Coronary artery (tissue), 2 donors: ENCODE measurements around the gene CADM1.

Source experiments
- DNase-seq: peaks from one replicate; pipeline ENCODE4 v3.0.0-alpha.2; 2017; ENCODE audit warnings: low spot score
- H3K27ac ChIP-seq, 2 donors: fragments of 200-600 bp; sonication (generic); one replicate each; pipeline ENCODE4 v1.5.1; 2016 to 2019
- H3K4me3 ChIP-seq: fragments of 200-600 bp; sonication (generic); 2 replicates; pipeline ENCODE4 v1.5.1; 2016; ENCODE audit warnings: mild to moderate bottlenecking, moderate library complexity
- TF ChIP-seq, protein P1 (sequence below): fragments of 200-600 bp; sonication (generic); IDR thresholded peaks from one replicate; pipeline ENCODE4 v1.5.1; 2019; ENCODE audit warnings: antibody characterized with exemption

The CADM1 gene

DNA sequence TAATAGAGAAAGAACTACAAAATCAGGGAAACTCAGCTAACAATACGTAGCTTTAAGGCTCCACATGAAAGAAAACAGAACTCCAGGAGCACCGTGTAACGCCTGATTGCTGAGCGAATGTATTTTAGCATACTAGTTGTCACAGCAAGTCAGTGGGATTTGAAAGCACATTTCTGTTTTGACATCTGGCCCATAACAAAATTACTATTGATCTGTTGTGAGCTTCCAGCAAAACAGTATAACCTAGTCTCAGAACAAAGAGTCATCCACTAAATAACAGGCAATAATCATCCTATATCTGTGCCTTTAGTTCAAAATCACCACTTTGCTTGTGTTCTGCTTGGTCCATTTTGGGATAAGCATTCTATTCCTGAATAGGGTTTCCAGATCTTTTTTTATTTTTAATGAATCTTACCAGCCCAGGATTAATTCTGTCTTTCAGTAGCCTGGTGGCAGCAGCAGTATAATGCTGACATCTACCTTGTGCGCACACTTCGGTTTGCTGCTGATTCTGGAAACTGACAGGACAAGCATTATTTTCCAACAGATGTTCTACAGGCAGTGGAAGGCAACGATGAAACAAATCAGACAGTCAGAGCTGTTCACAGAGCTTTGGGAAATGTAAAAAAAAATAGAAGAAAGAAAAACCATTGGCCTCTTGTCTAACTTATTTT is 66.2 kb downstream of the CADM1 start:
- TF ChIP-seq, protein P1, sequence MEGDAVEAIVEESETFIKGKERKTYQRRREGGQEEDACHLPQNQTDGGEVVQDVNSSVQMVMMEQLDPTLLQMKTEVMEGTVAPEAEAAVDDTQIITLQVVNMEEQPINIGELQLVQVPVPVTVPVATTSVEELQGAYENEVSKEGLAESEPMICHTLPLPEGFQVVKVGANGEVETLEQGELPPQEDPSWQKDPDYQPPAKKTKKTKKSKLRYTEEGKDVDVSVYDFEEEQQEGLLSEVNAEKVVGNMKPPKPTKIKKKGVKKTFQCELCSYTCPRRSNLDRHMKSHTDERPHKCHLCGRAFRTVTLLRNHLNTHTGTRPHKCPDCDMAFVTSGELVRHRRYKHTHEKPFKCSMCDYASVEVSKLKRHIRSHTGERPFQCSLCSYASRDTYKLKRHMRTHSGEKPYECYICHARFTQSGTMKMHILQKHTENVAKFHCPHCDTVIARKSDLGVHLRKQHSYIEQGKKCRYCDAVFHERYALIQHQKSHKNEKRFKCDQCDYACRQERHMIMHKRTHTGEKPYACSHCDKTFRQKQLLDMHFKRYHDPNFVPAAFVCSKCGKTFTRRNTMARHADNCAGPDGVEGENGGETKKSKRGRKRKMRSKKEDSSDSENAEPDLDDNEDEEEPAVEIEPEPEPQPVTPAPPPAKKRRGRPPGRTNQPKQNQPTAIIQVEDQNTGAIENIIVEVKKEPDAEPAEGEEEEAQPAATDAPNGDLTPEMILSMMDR = no peak
- Histone ChIP-seq H3K4me3 (no peak overlapping the region), H3K27ac (no peak overlapping the region)
- no peak for DNase-seq

DNA sequence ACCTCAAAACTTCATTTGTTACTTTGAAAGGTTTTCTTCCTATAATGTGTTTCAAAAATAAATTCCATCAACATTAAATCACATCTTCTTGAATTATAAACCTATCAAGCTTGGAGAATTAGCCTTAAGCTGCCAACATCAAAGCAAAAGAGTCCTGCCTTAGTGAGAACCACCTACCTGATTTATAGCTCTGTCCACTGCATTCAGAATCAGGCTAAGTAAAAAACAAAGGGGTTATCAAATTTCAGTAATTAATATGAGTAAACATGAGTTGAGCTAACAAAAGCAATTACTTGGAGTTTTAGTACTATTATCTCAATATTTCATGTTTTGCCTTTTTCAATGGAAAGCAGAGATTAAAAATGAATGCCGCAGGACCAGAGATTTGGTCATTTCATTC is 73.9 kb downstream of the CADM1 start:
- no peak overlapping the region for H3K4me3 ChIP-seq
- TF ChIP-seq, protein P1 = no peak
- H3K27ac ChIP-seq = no peak overlapping the region

DNA sequence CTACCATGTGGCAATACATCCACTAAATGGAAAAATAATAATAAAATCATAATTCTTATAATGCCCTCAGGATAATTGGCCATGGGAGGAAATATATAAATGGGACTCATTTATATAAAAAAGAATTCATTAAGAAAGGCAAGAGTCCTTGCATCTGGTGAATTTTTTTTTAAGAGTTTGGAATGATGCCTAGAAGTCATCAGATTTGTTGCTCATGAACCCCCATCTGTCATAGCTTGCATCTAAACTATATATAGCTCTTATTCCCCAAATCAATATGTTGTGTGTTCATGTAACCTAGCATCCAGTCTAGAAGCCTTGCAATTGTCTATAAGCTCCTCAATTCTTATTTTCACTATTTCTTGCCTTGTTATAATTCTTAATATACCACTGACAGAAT is 75.9 kb downstream of the CADM1 start:
- TF ChIP-seq, protein P1 = no peak
- Histone ChIP-seq H3K27ac (no peak overlapping the region), H3K4me3 (no peak overlapping the region)
- no peak for DNase-seq

More for the DNA sequence above, 73.9 kb downstream of the CADM1 start:
- no peak for DNase-seq

DNA sequence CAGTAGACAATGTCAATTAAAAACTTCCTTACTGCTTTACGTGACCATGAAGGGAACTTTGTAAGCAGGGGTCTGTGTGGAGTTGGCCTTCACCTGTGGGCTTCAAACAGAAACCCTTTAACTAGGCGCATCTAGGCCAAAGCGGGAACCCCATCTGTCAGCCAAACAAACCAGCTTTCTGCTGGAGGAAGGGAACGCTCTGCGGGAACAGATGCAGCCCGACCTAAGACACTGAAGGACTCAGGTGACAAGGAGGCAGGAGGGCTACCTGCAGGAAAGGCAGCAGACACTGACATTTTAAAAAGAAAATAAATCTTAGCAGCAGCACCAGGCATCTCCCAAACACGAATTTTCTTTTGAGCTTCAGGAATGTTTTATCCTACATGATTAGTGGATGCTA is 78.4 kb downstream of the CADM1 start:
- TF ChIP-seq, protein P1 = no peak
- no peak for DNase-seq
- Histone ChIP-seq H3K4me3 (no peak overlapping the region), H3K27ac (no peak overlapping the region)

DNA sequence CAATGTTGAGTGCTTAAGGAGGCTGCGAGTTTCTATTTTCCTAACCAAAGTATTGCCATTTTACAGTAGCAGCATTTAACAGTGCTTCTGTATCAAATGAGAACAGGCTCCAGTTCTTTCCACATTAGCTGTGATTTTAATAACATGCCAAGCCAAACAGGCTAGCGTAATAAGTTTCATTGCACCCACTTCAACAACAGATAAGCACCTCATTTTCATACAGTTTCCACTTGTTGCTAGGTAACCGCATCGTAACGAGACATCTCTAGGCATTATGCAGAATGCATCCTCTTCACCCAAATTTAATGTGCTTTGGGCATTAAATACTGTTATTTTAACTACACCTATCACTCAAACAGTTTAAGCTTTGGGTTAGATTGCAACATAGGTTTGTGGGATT is 79.0 kb downstream of the CADM1 start:
- Histone ChIP-seq H3K4me3 (no peak overlapping the region), H3K27ac (no peak overlapping the region)
- no peak for DNase-seq
- TF ChIP-seq, protein P1 = no peak

DNA sequence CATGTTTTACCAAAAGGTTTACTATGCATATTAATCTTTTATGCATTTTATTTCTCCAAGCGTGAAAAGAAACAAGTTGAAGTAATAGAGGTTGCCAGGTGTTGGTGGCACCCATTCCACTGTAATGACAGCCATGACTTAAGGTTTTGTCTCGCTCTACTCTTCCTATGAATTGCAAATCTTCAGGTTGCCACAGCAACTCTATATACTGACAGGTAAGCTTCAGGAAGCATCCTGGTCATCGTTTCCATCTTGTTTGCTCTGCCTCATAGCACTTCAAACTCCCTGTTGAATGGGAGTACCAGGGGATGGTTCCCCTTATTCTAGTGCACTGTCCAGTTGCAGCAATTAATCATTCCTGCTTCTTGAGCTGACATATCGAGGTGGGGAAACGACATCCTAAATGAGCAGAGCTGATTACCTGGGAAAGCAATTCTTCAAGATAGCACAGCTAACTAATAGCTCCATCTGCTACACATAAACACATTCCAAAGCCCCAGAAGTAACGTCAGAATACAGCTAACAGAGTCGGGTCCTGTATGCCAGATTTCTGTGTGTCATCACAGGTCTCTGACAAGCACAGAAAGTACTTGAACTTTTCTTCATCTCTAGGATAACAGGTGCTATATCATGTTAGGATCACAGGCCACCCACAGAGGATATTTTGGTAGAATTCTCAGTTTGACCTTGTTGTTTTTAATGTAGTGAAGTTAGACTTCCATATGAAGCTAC is 80.3 kb downstream of the CADM1 start:
- Histone ChIP-seq H3K4me3 (no peak overlapping the region), H3K27ac (no peak overlapping the region)
- no peak for DNase-seq
- TF ChIP-seq, protein P1 = no peak
